Ammon's horn (tissue), 1 donor: ENCODE results near the gene ADAMTS2.
A peak's percentile ranks its signal among the peaks of the same experiment; 100 is the strongest.

Source experiments
- DNase-seq: peaks from one replicate; pipeline ENCODE4 v3.0.0-alpha.2; 2016; ENCODE audit warnings: low spot score

ADAMTS2 gene

GRCh38 chr5:179345433-179346321 lies at the start of gene ADAMTS2:
TSS of gene ADAMTS2 (minus strand) at chr5:179345461. CDS start at chr5:179345328, 133 bp downstream.
- peak; percentile 60 for DNase-seq

- no peak for DNase-seq
These were observed 47.8 kb upstream of the ADAMTS2 start for GRCh38 chr5:179393078-179393477.

- DNase-seq, result no peak
These were observed 42.2 kb upstream of the ADAMTS2 start for GRCh38 chr5:179387151-179388110.

GRCh38 chr5:179385914-179386313 lies 40.7 kb upstream of the ADAMTS2 start:
- DNase-seq, result no peak

- DNase-seq, result no peak
These were observed 37.2 kb upstream of the ADAMTS2 start for GRCh38 chr5:179382486-179382885.

GRCh38 chr5:179381691-179382090 lies 36.4 kb upstream of the ADAMTS2 start:
- DNase-seq, result no peak

GRCh38 chr5:179380211-179381035 lies 35.2 kb upstream of the ADAMTS2 start:
- DNase-seq, result no peak

GRCh38 chr5:179379321-179379890 lies 34.1 kb upstream of the ADAMTS2 start:
- DNase-seq, result no peak

GRCh38 chr5:179378441-179379271 lies 33.4 kb upstream of the ADAMTS2 start:
- DNase-seq, result no peak

GRCh38 chr5:179378116-179378440 lies 32.8 kb upstream of the ADAMTS2 start:
- no peak for DNase-seq

GRCh38 chr5:179377421-179378115 lies 32.3 kb upstream of the ADAMTS2 start:
- no peak for DNase-seq

GRCh38 chr5:179376701-179377420 lies 31.6 kb upstream of the ADAMTS2 start:
- DNase-seq, result no peak

GRCh38 chr5:179375831-179376365 lies 30.6 kb upstream of the ADAMTS2 start:
- DNase-seq, result no peak

- DNase-seq, result no peak
These were observed 30.0 kb upstream of the ADAMTS2 start for GRCh38 chr5:179375236-179375685.

GRCh38 chr5:179374506-179375235 lies 29.4 kb upstream of the ADAMTS2 start:
- no peak for DNase-seq

- no peak for DNase-seq
These were observed 28.8 kb upstream of the ADAMTS2 start for GRCh38 chr5:179373961-179374505.

GRCh38 chr5:179373101-179373934 lies 28.1 kb upstream of the ADAMTS2 start:
- no peak for DNase-seq
